ENCODE measurements around the gene EPB41. TPM values are rescaled to one million over a fixed set of nuclear protein-coding genes. Genes with fewer than 3 reads are reported as not detected.

EPB41 gene
- total and polyA plus RNA-seq, 2 of the 8 experiments (the other 6 are each of a cell fraction or from before 2014, with no cell fraction given): 36.7 to 109 TPM

GRCh38 chr1:28927266-28927647, 12.9 kb downstream of the EPB41 start:
- POLR2A ChIA-PET (ENCODE audit: partially characterized antibody): interaction anchor here (1.0 to 1.7 kb wide), 3 partner anchors 9 to 14 kb away, joined by 3 to 8 read pairs (median 6); partner anchors contain the start of gene EPB41
- H2AK5ac ChIP-seq (ENCODE audit: low read depth, low read length): no peak overlapping the region
- no peak overlapping the region for H3K18ac ChIP-seq (ENCODE audit: extremely low read depth, low read length)
- no peak overlapping the region for H2BK15ac ChIP-seq (ENCODE audit: low read length)
- H3K9me3 ChIP-seq (ENCODE audit: insufficient read depth in 2 of 2, low read depth in 1 of 2, low read length in 1 of 2): no peaks in the 10 kb centered on the region
- H2BK5ac ChIP-seq (ENCODE audit: low read depth, low read length): no peak overlapping the region
- H3K27ac ChIP-seq (ENCODE audit: low read depth, low read length): no peak overlapping the region
- H3K27me3 ChIP-seq (replicated peaks in 1 of 4; ENCODE audit: control insufficient read depth in 3 of 4, extremely low read depth in 1 of 4, insufficient read depth in 3 of 4, low read length in 3 of 4): no peaks in the 10 kb centered on the region
- no peaks in the 10 kb centered on the region for H4K20me1 ChIP-seq (replicated peaks in 1 of 2; ENCODE audit: control insufficient read depth in 1 of 2, insufficient read depth in 2 of 2, low read length in 2 of 2)
- peaks cover 0 to 5% (median 2%) of the 10 kb centered on the region in 4 experiments; a peak in 4 of 7 replicates for H3K4me1 ChIP-seq (replicated peaks in 1 of 4; ENCODE audit: control insufficient read depth in 3 of 4, insufficient read depth in 4 of 4, low read length in 3 of 4)
- no peak overlapping the region for H3K4ac ChIP-seq (replicated peaks; ENCODE audit: insufficient read length, low read depth, low read length)
- no peak overlapping the region for H4K8ac ChIP-seq (ENCODE audit: extremely low read depth, insufficient read depth, low read length)
- no peak overlapping the region for H3K23ac ChIP-seq (ENCODE audit: insufficient read length)
- H3K4me2 ChIP-seq (ENCODE audit: insufficient read depth in 1 of 2, low read depth in 2 of 2, low read length in 2 of 2): no peak overlapping the region
- H4K91ac ChIP-seq (replicated peaks; ENCODE audit: insufficient read length, low read length): no peak overlapping the region
- no peak overlapping the region for H4K5ac ChIP-seq (ENCODE audit: insufficient read length, low read depth, low read length)
- 76% methylated on average over 3 of the region's 3 CpGs; no CpG with 5 or more reads in 1 of the 2 experiments for WGBS, 2 experiments (ENCODE audit: extremely low coverage in 1 of 2, insufficient coverage in 1 of 2, insufficient read length in 1 of 2, insufficient replicate concordance in 2 of 2, low coverage in 1 of 2, low lambda C conversion rate in 2 of 2, missing lambda C conversion rate in 1 of 2)
- H3K36me3 ChIP-seq (ENCODE audit: control insufficient read depth in 2 of 4, insufficient read depth in 4 of 4, low read length in 3 of 4): no peaks in the 10 kb centered on the region
- no peak overlapping the region for H3K14ac ChIP-seq (ENCODE audit: insufficient read length)
- H2AFZ ChIP-seq (ENCODE audit: low read length): no peak overlapping the region
- H3K56ac ChIP-seq (replicated peaks; ENCODE audit: insufficient read length, low read depth, low read length): no peak overlapping the region
- H2BK120ac ChIP-seq (replicated peaks; ENCODE audit: low read depth, low read length): no peak overlapping the region
- FAIRE-seq (no peak), DNase-seq (ENCODE audit: low read depth in 1 of 2, low spot score in 2 of 2) (no peak)
- peaks cover 0 to 84% of the 10 kb centered on the region in 2 experiments; a peak in 2 of 4 replicates for H3K79me2 ChIP-seq (ENCODE audit: control insufficient read depth in 1 of 2, insufficient read depth in 2 of 2, low read length in 2 of 2)
- no peaks in the 10 kb centered on the region for H3K23me2 ChIP-seq (ENCODE audit: low read depth, low read length)
- no peak overlapping the region for H3K9ac ChIP-seq (replicated peaks in 1 of 4; ENCODE audit: extremely low read depth in 1 of 4, low read depth in 3 of 4, low read length in 3 of 4)
- CTCF ChIA-PET (ENCODE audit: partially characterized antibody): interaction anchor here (0.9 kb wide), 1 partner anchor 45 kb away, joined by 3 read pairs; no protein-coding TSS in a partner anchor
- no peak overlapping the region for H3K4me3 ChIP-seq (ENCODE audit: extremely low read depth in 1 of 4, insufficient read depth in 2 of 4, low read depth in 3 of 4, low read length in 4 of 4)
- no peak overlapping the region for H2BK20ac ChIP-seq (ENCODE audit: low read length)
- H2BK12ac ChIP-seq (ENCODE audit: low read depth, low read length): no peak overlapping the region
- H3K79me1 ChIP-seq (ENCODE audit: low read depth, low read length): no peaks in the 10 kb centered on the region; the same call in 1 of the 2 replicates
- TF ChIP-seq HDAC6 (IDR thresholded peaks at IDR 0.05; ENCODE audit: low read depth, low read length): no peak
- no peak for TF ChIP-seq MAFK (IDR thresholded peaks at IDR 0.05; ENCODE audit: low read depth, low read length)
- no peak for TF ChIP-seq TAF7 (optimal IDR thresholded peaks at IDR 0.05; ENCODE audit: borderline replicate concordance, low read depth, low read length)
- TF ChIP-seq SUZ12 (IDR thresholded peaks at IDR 0.05; ENCODE audit: low read length): no peak
